NCI-H128 (cell line): ENCODE measurements around the gene GNAS-AS1.

Experiments used
- DNase-seq: peaks from one replicate; lab custom pipeline; 2025; ENCODE audit not compliant: unreplicated experiment; lab: John Stamatoyannopoulos, UW

GNAS-AS1 gene

GRCh38 chr20:58886546-58886945 is 35.8 kb upstream of the GNAS-AS1 start:
- no peak for DNase-seq

GRCh38 chr20:58884966-58885365 is 34.3 kb upstream of the GNAS-AS1 start:
- DNase-seq = no peak

DNA sequence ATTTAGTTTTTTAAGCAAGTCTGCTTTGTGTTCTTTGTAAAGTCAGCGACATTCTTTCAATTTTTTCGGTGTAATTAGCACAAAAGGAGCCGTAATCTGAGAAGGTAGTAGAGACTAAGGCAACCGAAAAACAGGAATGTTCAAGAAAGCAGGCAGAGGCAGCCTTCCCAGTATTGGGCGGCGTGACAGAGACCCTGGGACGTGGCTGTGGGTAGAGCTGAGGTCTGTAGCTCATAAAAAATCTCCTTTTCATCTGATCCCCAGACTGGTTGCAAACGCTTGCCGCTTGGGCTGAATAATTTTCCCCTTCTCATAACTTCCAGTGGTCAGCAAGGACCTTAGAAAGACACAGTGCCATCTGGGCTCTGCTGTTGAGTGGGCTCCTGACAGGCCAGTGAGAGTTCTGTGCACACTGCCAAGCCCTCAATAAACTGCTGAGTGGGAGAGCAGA is 32.6 kb upstream of the GNAS-AS1 start:
- DNase-seq = no peak

GRCh38 chr20:58882704-58883089 is 32.0 kb upstream of the GNAS-AS1 start:
- no peak for DNase-seq

GRCh38 chr20:58880994-58881752 is 30.5 kb upstream of the GNAS-AS1 start:
- DNase-seq = no peak

DNA sequence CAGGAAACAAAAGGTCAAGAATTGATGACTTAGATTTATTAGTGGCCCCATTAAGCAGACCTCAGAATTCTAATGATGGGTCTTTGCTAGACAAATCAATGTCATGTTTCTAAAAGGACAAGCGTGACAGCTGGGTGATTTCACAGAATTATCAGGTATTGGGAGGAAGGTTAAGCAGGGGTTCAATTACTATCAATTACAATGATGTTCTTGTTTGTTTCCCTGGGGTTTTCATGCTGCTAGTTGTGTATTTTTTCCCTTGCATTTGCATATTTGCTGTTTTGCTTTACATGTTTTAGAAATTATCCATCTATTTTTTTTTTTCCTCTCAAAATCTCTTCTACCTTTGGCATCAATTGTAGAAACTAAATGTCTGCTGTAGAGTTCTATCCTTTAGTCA is 29.7 kb upstream of the GNAS-AS1 start:
- DNase-seq = no peak

GRCh38 chr20:58878399-58878798 is 27.7 kb upstream of the GNAS-AS1 start:
- DNase-seq = no peak

- no peak for DNase-seq
Observed at GRCh38 chr20:58877976-58878360, 27.3 kb upstream of the GNAS-AS1 start.

GRCh38 chr20:58877050-58877975 is 26.6 kb upstream of the GNAS-AS1 start:
- no peak for DNase-seq

DNA sequence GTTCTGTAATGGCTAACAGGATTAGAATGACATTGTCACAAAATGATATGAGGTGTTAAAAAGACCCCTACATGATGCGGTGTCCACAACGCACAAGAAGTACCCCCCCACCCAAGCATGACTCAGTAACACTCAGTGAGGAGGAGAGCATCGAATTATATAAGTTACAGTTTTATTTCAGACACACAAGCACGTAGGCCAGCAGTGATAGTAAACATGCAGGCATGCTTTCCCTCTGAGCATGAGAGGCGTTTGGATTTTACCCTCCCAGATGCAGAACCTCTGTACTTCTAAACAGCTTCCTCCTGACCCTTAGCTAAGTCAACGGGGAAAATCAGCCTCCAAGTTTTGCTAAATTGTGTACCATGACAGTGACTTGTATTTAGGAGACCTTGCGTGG is 25.7 kb upstream of the GNAS-AS1 start:
- DNase-seq = no peak

GRCh38 chr20:58875541-58876134 is 24.9 kb upstream of the GNAS-AS1 start:
- DNase-seq = no peak

GRCh38 chr20:58875111-58875510 is 24.4 kb upstream of the GNAS-AS1 start:
- DNase-seq = no peak

GRCh38 chr20:58874469-58874868 is 23.8 kb upstream of the GNAS-AS1 start:
- DNase-seq = no peak

GRCh38 chr20:58871533-58872102 is 20.9 kb upstream of the GNAS-AS1 start:
- DNase-seq = no peak

GRCh38 chr20:58870293-58871014 is 19.8 kb upstream of the GNAS-AS1 start:
- DNase-seq = peak; percentile 36

- no peak for DNase-seq
Observed at GRCh38 chr20:58869662-58870227, 19.0 kb upstream of the GNAS-AS1 start.

DNA sequence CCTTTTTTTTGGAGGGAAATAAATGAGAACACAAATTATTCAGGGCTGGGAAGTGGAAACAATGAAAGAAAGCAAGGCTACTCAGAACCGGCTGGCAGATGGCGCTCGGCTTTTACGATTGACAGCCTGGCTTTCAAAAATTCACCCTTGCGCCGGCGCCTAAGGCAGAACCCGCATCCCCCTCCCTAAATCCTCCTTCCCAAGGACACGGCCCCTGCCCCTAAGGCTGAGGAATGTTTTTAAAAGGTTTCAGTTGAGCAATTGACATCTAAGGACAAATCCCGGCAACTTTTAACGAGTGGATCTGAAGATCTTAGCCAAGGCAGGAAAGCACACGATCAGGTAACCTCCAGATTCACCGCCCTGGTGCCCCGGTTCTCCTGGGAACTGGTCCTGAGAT is 18.1 kb upstream of the GNAS-AS1 start:
- DNase-seq = no peak

GRCh38 chr20:58867211-58867610 is 16.5 kb upstream of the GNAS-AS1 start:
- DNase-seq = no peak

- no peak for DNase-seq
Observed at GRCh38 chr20:58865843-58866242, 15.1 kb upstream of the GNAS-AS1 start.

GRCh38 chr20:58864346-58864745 is 13.6 kb upstream of the GNAS-AS1 start:
- DNase-seq = no peak
